Uterus (tissue), 4 donors: Measurements from ENCODE around the gene TAPT1. TPM values are rescaled to one million over a fixed set of nuclear protein-coding genes. Genes with fewer than 3 reads are reported as not detected.

Experiments
- DNase-seq, 2 donors: peaks; one replicate each; pipeline ENCODE4 v3.0.0-alpha.2; 2019 to 2020
- H3K27ac ChIP-seq, 2 donors: fragments of 200-600 bp; sonication (generic); 1 replicate in 1 of 2; 2 replicates in 1 of 2; pipeline ENCODE4 v1.5.1; 2016 to 2018
- H3K27me3 ChIP-seq, 2 donors: fragments of 200-600 bp; sonication (generic); one replicate each; pipeline ENCODE4 v1.5.1; 2018 to 2019; ENCODE audit warnings: control low read depth in 1 of 2
- H3K36me3 ChIP-seq, 2 donors: fragments of 200-600 bp; sonication (generic); one replicate each; pipeline ENCODE4 v1.5.1; 2019; ENCODE audit warnings: control low read depth in 1 of 2
- H3K4me1 ChIP-seq, 2 donors: fragments of 200-600 bp; sonication (generic); one replicate each; pipeline ENCODE4 v1.5.1; 2018 to 2019; ENCODE audit warnings: control low read depth in 1 of 2
- H3K4me3 ChIP-seq, 2 donors: fragments of 200-600 bp; sonication (generic); 1 replicate in 1 of 2; 2 replicates in 1 of 2; pipeline ENCODE4 v1.5.1; 2018 to 2019; ENCODE audit warnings: mild to moderate bottlenecking in 1 of 2
- H3K9me3 ChIP-seq, 2 donors: fragments of 200-600 bp; sonication (generic); one replicate each; pipeline ENCODE4 v1.5.1; 2019; ENCODE audit warnings: control low read depth in 1 of 2
- CTCF ChIP-seq, 4 experiments: fragments of 200-600 bp in 2 of 4; fragments of 450-650 bp in 2 of 4; sonication (generic) in 2 of 4; IDR thresholded peaks; one replicate each; pipeline ENCODE4 v1.5.1; 2016 to 2019; ENCODE audit warnings: antibody characterized with exemption in 4 of 4, mild to moderate bottlenecking in 2 of 4, moderate library complexity in 1 of 4
- POLR2A ChIP-seq, 2 donors: fragments of 450-650 bp; IDR thresholded peaks; one replicate each; pipeline ENCODE4 v1.6.1; 2016; ENCODE audit warnings: antibody characterized with exemption in 2 of 2, mild to moderate bottlenecking in 1 of 2, moderate library complexity in 1 of 2
- intact Hi-C: fragments of 100-400 bp; cut with DNase I; formaldehyde crosslinking; loops from one replicate; pipeline ENCODE4 v1.15.1; 2023; ENCODE audit warnings: low total_unique reads
- total RNA-seq, 4 donors: library from RNA; depleted of rRNA in 3 of 4; stranded (reverse); fragments of >200 nt in 3 of 4; gene quantifications; one replicate each; pipeline versions ENCODE4 v1.1.0 to v1.2.4, GENCODE V29; 2014 to 2023
- donor health status: DM: yes; HTN: yes; CAD: no.

Gene TAPT1
- total RNA-seq, 4 donors from 2014 or later: 28.2 to 68.5 (median 63.5) TPM

GRCh38 chr4:16230308-16230707 is 4.0 kb upstream of the TAPT1 start:
- no peaks in the 10 kb centered on the region for H3K9me3 ChIP-seq
- H3K4me3 ChIP-seq: no peak overlapping the region
- H3K27ac ChIP-seq: peak overlapping the region; percentile 65 to 79
- H3K27me3 ChIP-seq: no peaks in the 10 kb centered on the region
- TF ChIP-seq POLR2A (IDR thresholded peaks at IDR 0.05) (no peak), CTCF (IDR thresholded peaks at IDR 0.05) (no peak)
- intact Hi-C loops: no loop called here
- no peaks in the 10 kb centered on the region for H3K4me1 ChIP-seq
- H3K36me3 ChIP-seq: no peaks in the 10 kb centered on the region
- DNase-seq: no peak

GRCh38 chr4:16229604-16230003 is 3.3 kb upstream of the TAPT1 start:
- Histone ChIP-seq H3K27me3 (no peaks in the 10 kb centered on the region), H3K36me3 (no peaks in the 10 kb centered on the region), H3K4me3 (no peak overlapping the region), H3K4me1 (no peaks in the 10 kb centered on the region), H3K9me3 (no peaks in the 10 kb centered on the region), H3K27ac (peak overlapping the region; percentile 65 to 79)
- no peak for TF ChIP-seq CTCF (IDR thresholded peaks at IDR 0.05)
- no peak for TF ChIP-seq POLR2A (IDR thresholded peaks at IDR 0.05)
- no peak for DNase-seq
- intact Hi-C loops: no loop called here

- intact Hi-C loops: no loop called here
- no peaks in the 10 kb centered on the region for H3K9me3 ChIP-seq
- H3K27ac ChIP-seq: peak overlapping the region; percentile 96 to 98
- H3K4me3 ChIP-seq: peak overlapping the region; percentile 66 to 85
- H3K27me3 ChIP-seq: no peaks in the 10 kb centered on the region
- H3K36me3 ChIP-seq: no peaks in the 10 kb centered on the region
- peaks cover 0 to 7% of the 10 kb centered on the region in 2 donors for H3K4me1 ChIP-seq
- TF ChIP-seq POLR2A (IDR thresholded peaks at IDR 0.05) (no peak), CTCF (IDR thresholded peaks at IDR 0.05) (no peak)
- DNase-seq: peak; percentile 40 to 45
These were observed 1.2 kb upstream of the TAPT1 start for GRCh38 chr4:16227462-16227868.

GRCh38 chr4:16226816-16227461 is 668 bp upstream of the TAPT1 start:
- peaks cover 0 to 7% of the 10 kb centered on the region in 2 donors for H3K4me1 ChIP-seq

More at GRCh38 chr4:16226816-16227461, 668 bp upstream of the TAPT1 start:
- H3K36me3 ChIP-seq: no peaks in the 10 kb centered on the region
- peak overlapping the region; percentile 96 to 98 for H3K27ac ChIP-seq
- no peaks in the 10 kb centered on the region for H3K9me3 ChIP-seq
- no peaks in the 10 kb centered on the region for H3K27me3 ChIP-seq
- peak overlapping the region; percentile 66 to 85 for H3K4me3 ChIP-seq
- intact Hi-C loops: no loop called here
- DNase-seq: peak; percentile 54 to 57
- TF ChIP-seq CTCF (IDR thresholded peaks at IDR 0.05) (no peak), POLR2A (IDR thresholded peaks at IDR 0.05) (no peak)
